GM19025 (cell line): ENCODE results near the gene AFF1.
"Not testable (repeated sequence)": the region's sequence is repeated elsewhere in the genome, so short reads cannot be mapped to it uniquely, and the experiment has no call there.

Experiments
- ATAC-seq: cut with Tn5 transposase; IDR thresholded peaks from one replicate; pipeline ENCODE4 v1.9.1; 2021; ENCODE audit warnings: mild to moderate bottlenecking, low read depth, moderate library complexity; ENCODE audit not compliant: unreplicated experiment

Gene AFF1

GRCh38 chr4:86976801-86977485 is 42.1 kb downstream of the AFF1 start:
- no peak for ATAC-seq

- peak; percentile 78 for ATAC-seq
Observed at GRCh38 chr4:86977621-86978184, 42.9 kb downstream of the AFF1 start.

GRCh38 chr4:86978709-86979108 is 43.9 kb downstream of the AFF1 start:
- no peak for ATAC-seq

GRCh38 chr4:86980230-86980629 is 45.4 kb downstream of the AFF1 start:
- ATAC-seq = no peak

- no peak for ATAC-seq
Observed at GRCh38 chr4:86981789-86982188, 47.0 kb downstream of the AFF1 start.

GRCh38 chr4:86985852-86986251 is 51.0 kb downstream of the AFF1 start:
- ATAC-seq = not testable (repeated sequence)

GRCh38 chr4:86989658-86990057 is 54.8 kb downstream of the AFF1 start:
- not testable (repeated sequence) for ATAC-seq

- ATAC-seq = no peak
Observed at GRCh38 chr4:86990510-86990909, 55.7 kb downstream of the AFF1 start.

GRCh38 chr4:86991994-86992393 is 57.2 kb downstream of the AFF1 start:
- ATAC-seq = no peak

GRCh38 chr4:86993909-86994681 is 59.3 kb downstream of the AFF1 start:
- no peak for ATAC-seq

GRCh38 chr4:86994686-86995085 is 59.9 kb downstream of the AFF1 start:
- ATAC-seq = no peak

- ATAC-seq = not testable (repeated sequence)
Observed at GRCh38 chr4:86996510-86996909, 61.7 kb downstream of the AFF1 start.

- ATAC-seq = no peak
Observed at GRCh38 chr4:86999136-86999643, 64.4 kb downstream of the AFF1 start.

- ATAC-seq = no peak
Observed at GRCh38 chr4:87002682-87003043, 67.9 kb downstream of the AFF1 start.

- ATAC-seq = no peak
Observed at GRCh38 chr4:87003266-87003665, 68.5 kb downstream of the AFF1 start.

- no peak for ATAC-seq
Observed at GRCh38 chr4:87005369-87005689, 70.5 kb downstream of the AFF1 start.

GRCh38 chr4:87005690-87006425 is 71.0 kb downstream of the AFF1 start:
- no peak for ATAC-seq

- ATAC-seq = no peak
Observed at GRCh38 chr4:87006426-87006675, 71.5 kb downstream of the AFF1 start.

GRCh38 chr4:87006676-87007527 is 72.1 kb downstream of the AFF1 start:
- ATAC-seq = peak; percentile 70
